Measurements from ENCODE around the gene KIF25.
"Not testable (repeated sequence)": the region's sequence is repeated elsewhere in the genome, so short reads cannot be mapped to it uniquely, and the experiment has no call there.

KIF25 gene

GRCh38 chr6:167976116-167976657 lies 21.3 kb upstream of the KIF25 start:
- not testable (repeated sequence) for H3K4me1 ChIP-seq (ENCODE audit: control insufficient read depth in 1 of 2, insufficient read depth in 2 of 2, low read length in 2 of 2); H3K9me3 ChIP-seq (ENCODE audit: control insufficient read depth in 1 of 2, low read length in 2 of 2); H3K4me3 ChIP-seq (ENCODE audit: low read depth in 1 of 2, low read length in 2 of 2); H3K27ac ChIP-seq (ENCODE audit: low read length); H3K27me3 ChIP-seq (ENCODE audit: low read depth, low read length); H3K36me3 ChIP-seq (ENCODE audit: control insufficient read depth in 1 of 2, insufficient read depth in 2 of 2, low read length in 2 of 2)

GRCh38 chr6:167976708-167977107 lies 20.8 kb upstream of the KIF25 start:
- no peaks in the 10 kb centered on the region for H3K36me3 ChIP-seq (ENCODE audit: control insufficient read depth in 1 of 2, insufficient read depth in 2 of 2, low read length in 2 of 2)
- H3K27me3 ChIP-seq (ENCODE audit: low read depth, low read length), result no peaks in the 10 kb centered on the region
- no peaks in the 10 kb centered on the region for H3K9me3 ChIP-seq (ENCODE audit: control insufficient read depth in 1 of 2, low read length in 2 of 2)
- H3K27ac ChIP-seq (ENCODE audit: low read length), result no peak overlapping the region
- H3K4me3 ChIP-seq (ENCODE audit: low read depth in 1 of 2, low read length in 2 of 2), result no peak overlapping the region
- H3K4me1 ChIP-seq (ENCODE audit: control insufficient read depth in 1 of 2, insufficient read depth in 2 of 2, low read length in 2 of 2), result no peaks in the 10 kb centered on the region

DNA sequence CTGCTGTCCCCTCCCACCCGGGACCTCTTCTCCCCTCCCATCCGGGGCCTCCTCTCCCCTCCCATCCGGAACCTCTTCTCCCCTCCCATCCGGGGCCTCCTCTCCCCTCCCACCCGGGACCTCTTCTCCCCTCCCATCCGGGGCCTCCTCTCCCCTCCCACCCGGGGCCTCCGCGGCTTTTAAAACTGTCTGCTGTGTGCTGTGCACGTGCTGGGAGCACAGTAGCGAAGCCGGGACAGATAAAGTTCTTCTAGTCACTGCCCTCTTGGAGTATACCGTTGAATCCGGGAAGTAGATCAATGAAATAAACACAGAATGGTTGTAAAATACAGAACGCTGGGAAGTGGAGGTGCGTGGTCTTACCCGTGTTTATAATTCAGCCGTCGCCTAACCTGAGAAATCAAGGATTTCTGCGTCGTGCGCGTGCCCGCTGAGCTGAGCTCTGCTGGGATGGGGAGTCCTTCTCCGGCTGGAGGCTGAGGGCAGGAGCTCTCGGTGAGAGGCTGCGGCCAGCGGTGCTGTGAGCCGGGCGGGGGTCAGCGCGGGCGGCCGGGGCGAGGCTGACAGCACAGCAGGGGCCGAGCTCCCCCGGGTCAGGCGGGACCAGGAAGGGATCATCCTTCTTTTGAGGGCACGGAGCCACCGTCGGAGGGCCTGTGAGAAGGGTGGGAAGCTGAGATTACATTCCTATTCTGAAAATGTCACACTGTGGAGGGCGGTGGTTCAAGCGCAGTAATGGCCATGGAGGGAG lies 19.6 kb upstream of the KIF25 start:
- no peaks in the 10 kb centered on the region for H3K27me3 ChIP-seq (ENCODE audit: low read depth, low read length)
- no peaks in the 10 kb centered on the region for H3K9me3 ChIP-seq (ENCODE audit: control insufficient read depth in 1 of 2, low read length in 2 of 2)
- H3K4me3 ChIP-seq (ENCODE audit: low read depth in 1 of 2, low read length in 2 of 2), result no peak overlapping the region
- no peaks in the 10 kb centered on the region for H3K4me1 ChIP-seq (ENCODE audit: control insufficient read depth in 1 of 2, insufficient read depth in 2 of 2, low read length in 2 of 2)
- no peak overlapping the region for H3K27ac ChIP-seq (ENCODE audit: low read length)
- H3K36me3 ChIP-seq (ENCODE audit: control insufficient read depth in 1 of 2, insufficient read depth in 2 of 2, low read length in 2 of 2), result no peaks in the 10 kb centered on the region

- H3K27ac ChIP-seq (ENCODE audit: low read length), result no peak overlapping the region
- H3K4me1 ChIP-seq (ENCODE audit: control insufficient read depth in 1 of 2, insufficient read depth in 2 of 2, low read length in 2 of 2), result no peaks in the 10 kb centered on the region
- no peaks in the 10 kb centered on the region for H3K27me3 ChIP-seq (ENCODE audit: low read depth, low read length)
- H3K9me3 ChIP-seq (ENCODE audit: control insufficient read depth in 1 of 2, low read length in 2 of 2), result no peaks in the 10 kb centered on the region
- H3K36me3 ChIP-seq (ENCODE audit: control insufficient read depth in 1 of 2, insufficient read depth in 2 of 2, low read length in 2 of 2), result no peaks in the 10 kb centered on the region
- no peak overlapping the region for H3K4me3 ChIP-seq (ENCODE audit: low read depth in 1 of 2, low read length in 2 of 2)
Observed at GRCh38 chr6:167978607-167979006, 18.9 kb upstream of the KIF25 start.

DNA sequence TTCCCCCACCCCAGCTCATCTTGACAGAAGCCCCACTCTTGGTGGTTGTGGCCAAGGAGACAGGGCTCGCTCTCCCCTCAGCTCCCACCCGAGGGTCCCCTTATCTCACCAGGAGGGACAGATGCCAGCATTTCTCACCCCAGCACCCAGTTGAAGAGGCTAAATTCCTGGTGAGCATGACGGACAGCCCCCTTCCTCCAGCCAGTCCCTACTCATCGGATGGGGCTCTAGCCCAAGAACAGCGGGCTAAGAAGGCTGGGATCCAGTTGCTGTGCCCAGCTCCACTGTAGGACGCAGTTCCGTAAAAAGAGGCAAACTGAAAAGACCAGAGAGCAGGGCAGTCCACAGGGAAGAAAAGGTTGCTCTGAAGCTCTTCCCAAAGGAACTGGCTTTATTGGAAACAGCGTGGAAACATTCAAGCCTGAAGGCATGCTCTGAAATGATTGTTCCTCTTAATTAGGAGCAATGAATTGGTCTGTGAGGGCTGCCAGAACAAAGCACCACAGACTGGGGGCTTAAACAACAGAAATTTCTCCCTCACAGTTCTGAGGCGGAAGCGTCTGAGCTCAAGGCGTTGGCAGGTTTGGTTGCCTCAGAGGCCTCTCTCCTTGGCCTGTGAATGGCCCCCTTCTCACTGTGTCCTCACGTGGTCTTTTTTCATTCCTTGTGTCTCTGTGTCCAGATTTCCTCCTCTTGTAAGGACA lies 17.9 kb upstream of the KIF25 start:
- H3K4me1 ChIP-seq (ENCODE audit: control insufficient read depth in 1 of 2, insufficient read depth in 2 of 2, low read length in 2 of 2), result no peaks in the 10 kb centered on the region
- H3K4me3 ChIP-seq (ENCODE audit: low read depth in 1 of 2, low read length in 2 of 2), result no peak overlapping the region
- H3K27me3 ChIP-seq (ENCODE audit: low read depth, low read length), result no peaks in the 10 kb centered on the region
- H3K27ac ChIP-seq (ENCODE audit: low read length), result no peak overlapping the region
- H3K9me3 ChIP-seq (ENCODE audit: control insufficient read depth in 1 of 2, low read length in 2 of 2), result no peaks in the 10 kb centered on the region
- H3K36me3 ChIP-seq (ENCODE audit: control insufficient read depth in 1 of 2, insufficient read depth in 2 of 2, low read length in 2 of 2), result no peaks in the 10 kb centered on the region

DNA sequence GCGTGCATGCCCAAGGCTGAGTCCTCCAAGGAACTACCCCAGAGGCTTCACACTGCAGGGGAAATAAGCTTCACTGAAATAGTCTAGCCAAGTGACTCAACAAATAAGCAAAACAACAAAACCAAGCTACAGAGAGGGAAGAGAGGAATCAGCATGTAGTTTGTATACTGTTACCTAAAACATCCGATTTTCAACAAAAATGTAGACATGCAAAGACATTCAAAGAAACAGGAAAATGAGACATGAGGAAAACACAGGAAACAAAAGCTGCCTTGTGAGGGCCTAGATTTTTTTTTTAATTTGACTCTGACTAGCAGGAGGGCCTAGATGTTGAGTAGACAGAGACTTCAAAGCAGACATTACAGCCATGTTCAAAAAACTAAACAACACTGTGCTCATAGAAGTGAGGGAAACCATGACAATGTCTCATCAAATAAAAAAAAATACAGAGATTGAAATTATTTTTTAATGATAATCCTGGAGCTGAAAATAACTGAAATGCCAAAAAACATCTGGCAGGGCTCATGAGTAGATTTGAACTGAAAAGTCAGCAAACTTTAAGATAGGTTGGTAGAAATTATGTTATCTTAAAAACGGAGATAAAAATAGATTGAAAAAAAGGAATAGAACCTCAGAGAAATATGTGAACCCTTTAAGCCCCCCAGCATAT lies 16.4 kb upstream of the KIF25 start:
- Histone ChIP-seq H3K4me1 (ENCODE audit: control insufficient read depth in 1 of 2, insufficient read depth in 2 of 2, low read length in 2 of 2) (no peaks in the 10 kb centered on the region), H3K27ac (ENCODE audit: low read length) (no peak overlapping the region), H3K9me3 (ENCODE audit: control insufficient read depth in 1 of 2, low read length in 2 of 2) (no peaks in the 10 kb centered on the region), H3K27me3 (ENCODE audit: low read depth, low read length) (no peaks in the 10 kb centered on the region), H3K4me3 (ENCODE audit: low read depth in 1 of 2, low read length in 2 of 2) (no peak overlapping the region), H3K36me3 (ENCODE audit: control insufficient read depth in 1 of 2, insufficient read depth in 2 of 2, low read length in 2 of 2) (no peaks in the 10 kb centered on the region)

GRCh38 chr6:167981916-167982462 lies 15.5 kb upstream of the KIF25 start:
- no peaks in the 10 kb centered on the region for H3K4me1 ChIP-seq (ENCODE audit: control insufficient read depth in 1 of 2, insufficient read depth in 2 of 2, low read length in 2 of 2)

DNA sequence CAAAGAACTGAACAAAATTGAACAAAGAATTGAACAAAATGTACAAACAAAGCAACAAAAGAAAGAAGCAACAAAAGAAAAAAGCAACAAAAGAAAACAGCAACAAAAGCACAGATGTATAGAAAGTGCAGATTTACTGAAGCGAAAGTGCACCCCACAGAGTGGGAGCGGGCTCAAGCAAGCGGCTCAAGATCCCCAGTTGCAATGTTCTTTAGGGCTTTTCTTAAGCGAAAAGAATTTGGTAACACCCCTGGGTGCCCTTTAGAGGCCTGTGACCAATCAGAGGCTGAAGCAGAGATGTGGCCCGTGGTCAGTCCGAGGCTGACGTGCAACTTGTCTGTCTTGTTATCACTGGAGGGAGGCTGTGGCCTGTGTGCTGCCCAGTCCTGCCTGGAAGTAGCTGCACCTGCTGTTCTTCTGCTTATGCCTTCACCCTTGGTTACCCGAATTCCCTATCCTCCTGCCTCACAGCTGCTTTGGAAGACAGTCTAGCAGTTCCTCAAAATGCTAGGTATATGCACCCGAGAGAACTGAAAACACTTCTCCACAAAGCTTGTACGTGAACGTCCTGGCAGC lies 13.2 kb upstream of the KIF25 start:
- H3K4me1 ChIP-seq (ENCODE audit: control insufficient read depth in 1 of 2, insufficient read depth in 2 of 2, low read length in 2 of 2), result no peaks in the 10 kb centered on the region
- no peaks in the 10 kb centered on the region for H3K27me3 ChIP-seq (ENCODE audit: low read depth, low read length)
- no peak overlapping the region for H3K27ac ChIP-seq (ENCODE audit: low read length)
- H3K9me3 ChIP-seq (ENCODE audit: control insufficient read depth in 1 of 2, low read length in 2 of 2), result no peaks in the 10 kb centered on the region
- no peak overlapping the region for H3K4me3 ChIP-seq (ENCODE audit: low read depth in 1 of 2, low read length in 2 of 2)
- H3K36me3 ChIP-seq (ENCODE audit: control insufficient read depth in 1 of 2, insufficient read depth in 2 of 2, low read length in 2 of 2), result no peaks in the 10 kb centered on the region

More at GRCh38 chr6:167981916-167982462, 15.5 kb upstream of the KIF25 start:
- Histone ChIP-seq H3K36me3 (ENCODE audit: control insufficient read depth in 1 of 2, insufficient read depth in 2 of 2, low read length in 2 of 2) (no peaks in the 10 kb centered on the region), H3K27me3 (ENCODE audit: low read depth, low read length) (no peaks in the 10 kb centered on the region), H3K4me3 (ENCODE audit: low read depth in 1 of 2, low read length in 2 of 2) (no peak overlapping the region), H3K9me3 (ENCODE audit: control insufficient read depth in 1 of 2, low read length in 2 of 2) (no peaks in the 10 kb centered on the region), H3K27ac (ENCODE audit: low read length) (no peak overlapping the region)

DNA sequence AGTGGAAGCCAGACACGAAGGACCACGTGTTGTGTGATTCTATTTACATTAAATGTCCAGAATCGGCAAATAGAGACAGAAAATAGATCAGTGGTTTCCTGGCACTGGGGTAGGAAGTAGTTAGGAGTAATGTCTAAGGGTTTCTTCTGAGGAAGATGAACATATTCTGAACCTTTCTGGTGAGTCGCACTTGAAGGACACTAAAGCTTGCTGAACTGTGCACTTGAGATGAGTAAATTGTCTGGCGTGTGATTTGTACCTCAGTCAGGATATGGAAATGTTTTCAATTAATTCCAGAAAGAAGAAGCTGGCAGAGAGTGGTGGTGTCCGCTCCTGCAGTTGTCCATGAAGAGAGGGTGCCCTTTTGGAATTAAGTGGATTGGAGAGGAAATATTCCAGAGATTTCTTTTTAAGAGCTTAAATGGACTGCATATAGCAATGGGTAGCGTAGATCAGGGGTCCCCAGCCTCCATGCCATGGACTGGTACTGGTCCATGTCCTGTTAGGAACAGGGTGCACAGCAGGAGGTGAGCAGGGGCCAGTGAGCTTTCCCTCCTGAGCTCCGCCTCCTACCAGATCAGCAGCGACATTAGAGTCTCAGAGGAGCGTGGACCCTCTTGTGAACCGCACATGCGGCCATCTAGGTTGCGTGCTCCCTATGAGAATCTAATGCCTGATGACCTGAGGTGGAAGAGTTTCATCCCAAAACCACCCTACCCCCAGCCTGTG lies 12.4 kb upstream of the KIF25 start:
- H3K36me3 ChIP-seq (ENCODE audit: control insufficient read depth in 1 of 2, insufficient read depth in 2 of 2, low read length in 2 of 2), result no peaks in the 10 kb centered on the region
- no peaks in the 10 kb centered on the region for H3K27me3 ChIP-seq (ENCODE audit: low read depth, low read length)
- no peak overlapping the region for H3K4me3 ChIP-seq (ENCODE audit: low read depth in 1 of 2, low read length in 2 of 2)
- no peaks in the 10 kb centered on the region for H3K9me3 ChIP-seq (ENCODE audit: control insufficient read depth in 1 of 2, low read length in 2 of 2)
- no peak overlapping the region for H3K27ac ChIP-seq (ENCODE audit: low read length)
- no peaks in the 10 kb centered on the region for H3K4me1 ChIP-seq (ENCODE audit: control insufficient read depth in 1 of 2, insufficient read depth in 2 of 2, low read length in 2 of 2)

GRCh38 chr6:167985911-167986595 lies 11.4 kb upstream of the KIF25 start:
- Histone ChIP-seq H3K4me3 (ENCODE audit: low read depth in 1 of 2, low read length in 2 of 2) (no peak overlapping the region), H3K9me3 (ENCODE audit: control insufficient read depth in 1 of 2, low read length in 2 of 2) (no peaks in the 10 kb centered on the region)

More at GRCh38 chr6:167985911-167986595, 11.4 kb upstream of the KIF25 start:
- Histone ChIP-seq H3K4me1 (ENCODE audit: control insufficient read depth in 1 of 2, insufficient read depth in 2 of 2, low read length in 2 of 2) (no peaks in the 10 kb centered on the region), H3K27me3 (ENCODE audit: low read depth, low read length) (no peaks in the 10 kb centered on the region), H3K36me3 (ENCODE audit: control insufficient read depth in 1 of 2, insufficient read depth in 2 of 2, low read length in 2 of 2) (no peaks in the 10 kb centered on the region), H3K27ac (ENCODE audit: low read length) (no peak overlapping the region)
